Measurements from ENCODE around the gene NUMA1.

The NUMA1 gene

DNA sequence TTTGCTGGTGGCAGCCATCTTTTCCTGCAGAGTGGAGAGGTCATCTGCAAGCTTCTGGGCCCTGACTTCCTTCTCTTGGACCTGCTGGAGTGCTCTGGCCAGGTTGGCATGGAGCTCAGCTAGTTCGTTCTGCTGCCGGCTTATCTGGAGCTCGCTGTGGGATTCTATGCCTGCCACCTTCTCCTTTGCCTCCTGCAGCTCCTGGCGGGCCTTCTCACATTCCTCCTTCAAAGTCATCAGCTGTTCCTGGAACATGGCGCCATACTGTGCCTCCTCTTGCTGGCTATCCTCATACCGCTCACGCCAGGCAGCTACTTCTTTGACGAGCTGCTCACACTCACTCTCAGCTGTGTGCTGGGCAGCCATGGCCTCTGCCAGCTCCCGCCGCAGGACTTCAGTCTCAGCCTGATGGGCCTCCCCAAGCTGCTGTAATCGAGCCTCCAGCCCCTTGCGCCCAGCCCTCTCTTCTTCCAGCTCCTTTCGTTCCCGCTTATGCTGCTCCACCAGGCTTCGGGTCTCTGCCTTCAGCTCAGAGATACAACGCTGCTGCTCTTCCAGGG is 65.5 kb downstream of the NUMA1 start:
- peak; percentile 45 for DNase-seq (ENCODE audit: low spot score)

DNA sequence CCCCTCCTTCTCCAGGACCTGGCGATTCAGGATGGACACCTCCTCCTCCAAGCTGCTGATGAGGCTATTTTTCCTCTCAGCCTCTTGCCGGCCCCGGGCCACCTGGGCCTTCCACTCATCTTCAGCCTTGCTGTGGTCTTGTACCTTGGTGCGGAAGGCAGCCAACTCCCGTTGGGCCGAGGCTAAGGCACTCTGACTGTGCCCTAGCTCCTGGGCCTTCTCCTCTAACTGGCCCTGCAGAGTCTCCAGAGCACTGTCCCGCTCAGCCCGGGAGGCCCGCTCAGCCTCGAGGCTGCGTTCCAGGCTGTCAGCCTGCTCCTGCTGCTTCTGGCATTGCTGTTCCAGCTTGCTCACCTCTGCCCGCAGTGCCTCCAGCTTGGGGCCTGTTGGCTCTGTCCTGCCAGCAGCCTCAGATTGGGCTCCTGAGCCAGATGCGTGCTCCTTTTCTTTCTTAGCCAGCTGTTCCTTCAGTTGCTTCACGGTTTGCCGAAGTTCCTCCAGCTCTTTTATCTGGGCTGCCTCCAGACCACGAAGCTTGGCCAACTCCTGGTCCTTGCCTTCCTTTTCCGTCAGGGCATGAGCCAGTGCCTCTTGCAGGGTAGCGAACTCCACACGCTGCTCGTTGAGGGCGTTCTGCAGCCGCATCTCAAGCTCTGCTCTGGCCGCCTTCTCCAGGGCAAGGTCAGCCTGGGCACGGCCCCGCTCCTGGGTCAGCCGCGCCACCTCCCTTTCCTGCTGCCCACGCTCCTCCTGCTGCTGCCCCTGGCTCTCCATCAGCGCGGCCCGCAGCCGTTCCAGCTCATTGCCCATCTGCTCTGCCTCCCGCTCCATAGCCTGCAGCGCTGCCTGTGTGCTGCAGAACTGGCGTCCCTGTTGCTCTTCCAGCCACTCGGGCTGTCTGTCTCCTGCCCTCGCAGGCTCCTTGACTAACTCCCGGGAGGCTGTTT is 66.3 kb downstream of the NUMA1 start:
- DNase-seq (ENCODE audit: low spot score) = peak; percentile 60

DNA sequence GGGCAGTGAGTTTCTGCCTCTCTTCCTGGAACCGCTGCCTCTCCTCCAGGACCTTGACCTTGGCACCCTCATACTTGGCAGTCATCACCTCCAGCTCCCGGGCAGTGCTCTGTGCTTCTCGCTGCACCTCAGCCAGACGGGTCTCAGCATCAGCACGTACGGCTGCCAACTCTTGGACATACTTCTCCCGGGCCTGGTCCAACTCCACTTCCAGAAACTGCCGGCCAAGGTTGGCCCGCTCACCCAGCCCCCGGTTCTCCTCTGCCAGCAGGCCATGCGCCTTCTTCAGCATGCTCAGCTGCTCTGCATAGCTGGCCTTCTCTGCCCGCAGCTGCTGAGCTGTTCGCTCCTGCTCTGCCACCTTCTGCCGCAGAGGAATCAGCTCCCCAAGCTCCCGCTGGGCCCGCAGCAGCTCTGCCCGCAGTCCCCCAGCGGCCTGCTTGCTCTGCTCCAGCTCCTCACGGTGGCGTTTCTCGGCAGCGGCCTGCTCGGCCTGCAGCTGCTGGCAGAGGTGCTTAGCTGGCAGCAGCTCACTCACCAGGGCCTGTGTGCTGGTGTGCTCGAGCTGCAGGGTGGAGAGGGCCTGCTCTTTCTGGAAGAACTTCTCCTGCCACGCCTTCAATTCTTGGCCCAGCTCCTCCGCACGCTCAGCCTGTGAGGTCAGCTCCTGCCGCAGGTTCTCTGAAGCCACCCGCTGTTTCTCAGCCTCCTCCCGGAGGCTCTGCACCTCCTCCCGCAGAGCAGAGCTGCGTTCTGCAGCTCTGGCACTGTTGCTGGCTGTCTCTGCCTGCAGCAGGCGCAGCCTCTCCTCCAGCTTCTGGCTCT is 67.2 kb downstream of the NUMA1 start:
- peak; percentile 42 for DNase-seq (ENCODE audit: low spot score)

DNA sequence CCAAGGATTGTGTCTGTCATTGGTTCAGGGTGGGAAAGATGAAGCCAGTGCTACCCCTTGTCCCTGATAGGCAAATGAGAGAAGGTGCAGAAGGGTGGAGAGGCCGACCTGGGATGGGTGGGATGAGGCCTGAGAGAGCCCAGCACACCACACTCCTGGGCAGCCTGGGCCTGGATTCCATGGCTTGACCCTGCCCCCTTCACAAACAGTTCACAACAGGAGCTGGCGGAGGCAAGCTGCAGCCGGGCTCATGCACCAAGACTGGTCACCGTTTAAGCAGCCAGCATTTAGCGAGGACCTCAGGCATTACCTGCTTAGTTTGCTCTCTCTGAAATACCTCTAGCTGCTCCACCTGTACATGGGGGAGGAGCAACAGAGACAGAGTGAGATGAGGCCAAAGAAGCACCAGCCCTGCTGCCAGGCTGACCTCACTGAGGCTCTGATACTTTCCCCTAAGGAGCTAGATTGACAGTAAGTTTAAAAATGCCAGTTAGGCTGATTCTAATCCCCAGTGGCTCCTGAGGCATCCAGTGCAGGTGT is 68.2 kb downstream of the NUMA1 start:
- no peak for DNase-seq (ENCODE audit: low spot score)

DNA sequence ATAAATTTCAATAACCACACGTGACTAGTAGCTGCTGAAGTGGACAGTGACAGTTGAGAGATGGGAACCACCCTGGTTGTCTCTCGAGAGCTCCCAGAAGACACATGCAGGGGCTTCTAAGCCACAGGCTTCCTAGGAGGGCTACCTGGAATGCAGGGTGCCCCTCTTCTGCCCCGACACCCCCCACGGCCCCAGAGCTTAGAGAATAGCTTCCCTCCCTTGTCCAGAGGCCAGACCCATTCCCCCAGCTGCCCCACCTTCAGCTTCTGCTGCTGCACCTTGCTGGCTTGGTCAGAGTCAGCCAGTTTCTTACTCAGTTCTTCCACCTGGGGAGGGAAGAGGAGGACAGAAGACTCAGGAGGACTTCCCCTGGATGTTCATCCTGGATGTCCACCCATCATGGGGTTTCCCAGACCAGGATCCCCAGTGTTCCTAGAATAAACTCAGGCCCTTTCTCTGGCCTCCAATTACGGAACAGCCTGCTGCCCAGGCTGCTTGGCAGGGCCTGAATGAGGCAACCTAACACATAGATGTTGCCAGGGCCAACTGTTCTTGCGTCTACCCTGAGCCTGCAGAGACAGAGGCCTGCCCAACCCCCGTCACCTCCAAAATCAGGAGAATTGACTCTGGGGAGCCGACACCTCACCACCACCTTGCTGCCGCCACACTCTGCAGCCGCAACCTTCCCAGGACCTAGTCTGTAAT is 69.7 kb downstream of the NUMA1 start:
- peak; percentile 63 for DNase-seq (ENCODE audit: low spot score)

DNA sequence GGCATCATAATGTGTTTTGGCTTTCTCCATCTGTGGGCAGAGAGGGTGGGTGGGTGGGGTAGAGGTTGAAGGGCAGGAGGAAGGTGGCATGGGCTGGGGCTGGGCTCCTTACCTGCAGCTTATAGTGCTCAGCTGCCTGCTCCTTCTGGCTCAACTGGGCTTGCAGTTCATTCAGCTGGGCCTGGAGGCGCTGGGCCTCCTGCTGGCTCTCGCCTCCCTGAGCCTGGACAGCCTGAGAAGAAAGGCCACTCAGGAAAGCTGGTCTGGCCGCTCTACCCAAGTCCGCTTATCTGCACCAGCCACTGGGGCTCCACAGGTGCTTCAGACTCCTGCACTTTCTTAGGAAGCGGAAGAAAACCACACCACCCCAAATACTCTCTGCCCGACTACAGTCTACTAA is 71.2 kb downstream of the NUMA1 start:
- DNase-seq (ENCODE audit: low spot score) = no peak

DNA sequence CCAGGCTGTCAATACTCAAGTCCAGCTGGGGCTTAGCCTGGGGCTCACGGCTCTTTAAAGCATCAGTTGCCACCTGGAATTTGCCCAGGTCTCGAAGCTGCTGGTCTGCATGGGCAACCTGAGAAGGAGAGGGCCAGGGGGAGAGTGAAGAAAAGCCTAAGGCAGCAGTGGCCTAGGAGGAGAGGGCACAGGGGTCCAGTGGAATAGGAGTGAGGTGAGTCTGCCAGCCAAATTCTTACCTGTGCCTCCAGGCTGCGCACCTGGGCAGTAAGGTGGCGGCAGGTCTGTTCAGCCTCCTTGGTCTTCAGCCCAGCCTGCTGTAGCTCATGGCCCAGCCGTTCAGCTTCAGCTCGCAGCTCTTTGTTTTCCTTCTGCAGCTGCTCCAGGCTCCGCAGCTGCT is 71.6 kb downstream of the NUMA1 start:
- DNase-seq (ENCODE audit: low spot score) = no peak

DNA sequence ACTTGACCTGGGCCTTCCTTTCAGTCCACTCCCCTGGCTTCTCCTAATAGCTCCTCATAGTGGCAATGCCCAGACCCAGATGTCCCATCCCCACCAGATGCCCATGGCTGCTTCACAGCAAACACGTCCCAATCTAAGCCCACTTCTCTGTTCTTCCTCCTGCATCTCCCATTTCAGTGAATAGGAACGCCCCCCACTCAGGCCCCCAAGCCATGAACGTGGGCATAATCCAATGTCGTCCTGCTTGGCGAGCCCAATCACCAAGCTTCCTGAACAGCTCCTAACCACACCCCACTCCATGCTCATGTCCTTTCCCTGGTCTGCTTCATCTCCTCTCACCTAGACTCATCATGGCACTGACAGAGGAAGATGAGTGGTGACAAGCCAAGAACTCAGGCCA is 72.8 kb downstream of the NUMA1 start:
- no peak for DNase-seq (ENCODE audit: low spot score)

DNA sequence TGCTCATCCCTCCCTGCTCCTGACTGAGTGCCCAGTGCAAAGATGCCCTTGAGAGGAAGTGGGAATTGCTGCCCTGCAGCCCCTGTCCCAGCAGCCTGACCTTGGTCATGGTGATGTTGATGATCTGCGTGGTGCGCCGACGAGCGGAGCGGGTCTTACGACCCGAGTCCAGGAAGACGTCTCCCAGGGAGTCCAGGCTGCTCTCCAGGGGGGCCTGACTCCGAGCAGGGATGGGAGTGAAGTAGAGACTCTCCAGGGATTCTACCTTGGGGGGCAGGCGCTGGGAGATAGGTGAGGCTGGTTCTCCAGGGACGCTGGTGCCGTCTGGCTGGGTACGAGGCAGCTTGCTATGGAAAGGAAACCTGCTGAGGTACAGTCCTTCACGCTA is 73.3 kb downstream of the NUMA1 start:
- no peak for DNase-seq (ENCODE audit: low spot score)

DNA sequence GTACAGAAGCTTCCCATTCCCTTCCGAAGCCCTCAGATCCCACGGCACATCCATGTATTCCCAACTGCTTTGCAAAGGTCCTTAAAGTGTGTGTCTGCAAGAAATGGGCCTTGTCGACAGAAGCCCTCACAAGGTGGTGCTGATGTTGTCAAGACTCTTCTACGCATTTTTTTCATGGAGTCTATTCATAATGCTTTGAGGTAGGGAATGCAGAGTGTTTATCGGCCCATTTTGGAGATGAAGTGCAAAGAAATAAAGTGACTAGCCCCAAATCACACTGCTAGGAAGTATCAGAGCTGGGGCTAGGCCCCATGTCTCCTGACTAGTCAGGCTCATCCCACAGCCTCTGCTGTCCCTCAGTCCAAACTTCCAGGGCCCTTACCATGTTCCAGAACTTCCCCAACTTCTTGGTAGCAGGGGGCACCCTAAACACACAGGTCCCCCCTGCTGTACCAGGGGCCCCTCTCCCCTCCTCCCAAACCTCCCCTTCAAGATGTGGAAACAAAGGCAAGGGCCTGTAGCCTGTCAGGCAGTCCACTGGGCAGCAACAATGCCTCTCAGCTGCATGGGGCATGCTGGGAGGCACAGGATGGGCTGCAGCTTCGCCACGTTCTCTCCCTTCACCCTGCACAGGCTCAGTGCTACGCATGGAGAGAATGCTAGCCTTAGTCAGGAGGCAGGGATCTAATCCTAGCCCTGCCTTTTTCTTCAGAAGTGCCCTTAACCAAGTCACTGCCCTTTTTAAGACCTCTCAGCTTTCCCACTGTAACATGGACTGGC is 73.8 kb downstream of the NUMA1 start:
- no peak for DNase-seq (ENCODE audit: low spot score)

DNA sequence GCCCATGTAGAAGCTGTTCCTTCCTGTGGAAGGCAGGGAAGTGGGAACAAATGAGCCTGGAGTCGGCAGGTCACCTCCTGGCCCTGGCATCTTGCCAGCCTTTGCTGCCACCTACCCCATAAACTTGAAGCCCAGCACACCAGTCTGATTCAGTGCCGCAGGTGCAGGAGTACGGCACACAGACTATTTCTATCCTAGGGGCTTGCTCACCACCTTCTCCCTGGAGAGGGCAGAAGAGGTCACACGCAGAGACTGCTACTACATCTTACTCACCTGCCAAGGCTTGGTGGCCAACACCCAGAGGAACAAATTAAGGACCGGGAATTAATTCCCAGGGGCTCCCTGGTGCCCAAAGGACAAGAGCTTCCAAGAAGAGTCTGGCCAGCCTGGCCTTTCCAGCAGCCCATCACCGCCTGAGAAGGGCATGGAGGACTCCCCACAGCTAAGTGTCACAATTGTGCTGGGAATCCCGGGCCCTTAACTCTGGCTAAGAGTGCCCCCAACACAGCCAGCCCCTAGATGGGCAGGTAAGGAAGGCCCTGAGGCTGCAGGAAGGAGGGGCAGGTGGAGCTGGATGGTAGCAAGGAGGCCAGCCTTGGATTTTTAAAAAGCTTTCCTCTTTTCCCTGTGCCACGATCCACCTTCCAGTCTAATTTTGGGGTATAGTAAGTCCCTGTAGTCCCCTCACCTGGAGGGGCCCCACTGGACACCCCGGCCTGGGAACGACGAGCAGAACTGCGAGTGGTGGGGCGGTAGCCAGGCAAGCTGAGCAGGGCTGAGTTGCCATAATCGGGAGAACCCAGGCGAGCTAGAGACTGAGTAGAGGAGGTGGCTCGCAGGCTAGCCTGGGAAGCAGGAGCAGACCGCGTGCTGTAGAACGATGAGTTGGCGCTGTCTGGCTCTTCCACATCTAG is 74.7 kb downstream of the NUMA1 start:
- no peak for DNase-seq (ENCODE audit: low spot score)

DNA sequence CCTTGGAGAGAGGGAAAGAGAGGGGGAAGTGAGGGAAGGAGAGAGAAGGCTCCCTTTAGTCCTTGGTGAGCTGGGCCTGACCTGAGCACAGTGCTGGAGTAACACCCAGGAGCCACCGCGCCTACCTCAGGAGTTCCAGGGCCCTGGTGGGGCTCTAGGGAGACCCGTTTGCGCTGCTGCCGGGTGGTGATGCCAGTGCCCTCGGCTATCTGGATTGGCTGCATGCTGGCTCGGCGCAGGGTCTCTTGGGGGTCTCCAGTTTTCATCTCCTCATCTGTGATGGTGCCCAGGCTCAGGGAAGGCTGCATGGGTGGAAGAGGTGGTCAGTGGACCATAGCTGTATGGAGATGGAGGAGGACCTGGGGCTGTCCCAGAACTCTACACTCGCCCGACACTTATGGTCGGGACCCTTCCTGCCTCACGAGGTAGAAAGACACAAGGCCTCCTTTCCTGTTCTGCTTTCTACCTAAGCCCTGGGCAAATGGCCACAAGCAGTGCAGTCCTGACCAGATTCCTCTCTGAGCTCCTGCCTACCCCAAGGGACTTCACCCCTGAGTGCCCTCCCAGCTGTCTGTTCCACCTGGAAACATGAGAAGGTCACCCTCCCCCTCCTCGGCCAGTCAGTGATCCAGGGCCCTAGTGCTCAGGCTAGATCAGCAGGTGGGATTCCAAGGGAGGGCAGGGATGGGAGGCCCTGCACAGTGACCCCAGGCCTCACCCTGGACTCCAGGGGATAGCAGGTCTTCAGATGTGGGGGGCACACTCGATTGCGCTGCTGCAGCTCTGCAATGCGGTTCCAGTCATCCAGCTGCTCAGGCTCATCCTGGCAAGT is 75.6 kb downstream of the NUMA1 start:
- no peak for DNase-seq (ENCODE audit: low spot score)

DNA sequence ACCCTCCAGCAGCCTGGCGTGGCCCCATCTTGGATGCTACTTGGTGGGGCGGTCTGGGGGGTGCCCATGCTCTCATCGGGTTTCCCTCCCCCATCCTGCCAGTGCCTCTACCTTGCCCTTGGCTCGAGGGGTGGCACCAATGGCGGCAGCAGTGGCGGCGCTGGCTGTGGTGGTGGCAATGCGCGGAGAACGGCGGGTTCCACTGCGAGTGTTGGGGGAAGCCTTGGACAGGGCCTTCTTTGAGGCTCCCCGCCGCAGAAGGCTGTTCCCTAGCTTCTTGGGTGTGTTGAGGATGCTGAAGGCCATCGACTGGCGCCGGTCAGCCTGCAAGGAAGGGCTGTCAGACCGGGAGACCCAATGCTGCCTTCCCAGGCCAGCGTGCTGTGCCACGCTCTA is 76.6 kb downstream of the NUMA1 start:
- DNase-seq (ENCODE audit: low spot score) = no peak

DNA sequence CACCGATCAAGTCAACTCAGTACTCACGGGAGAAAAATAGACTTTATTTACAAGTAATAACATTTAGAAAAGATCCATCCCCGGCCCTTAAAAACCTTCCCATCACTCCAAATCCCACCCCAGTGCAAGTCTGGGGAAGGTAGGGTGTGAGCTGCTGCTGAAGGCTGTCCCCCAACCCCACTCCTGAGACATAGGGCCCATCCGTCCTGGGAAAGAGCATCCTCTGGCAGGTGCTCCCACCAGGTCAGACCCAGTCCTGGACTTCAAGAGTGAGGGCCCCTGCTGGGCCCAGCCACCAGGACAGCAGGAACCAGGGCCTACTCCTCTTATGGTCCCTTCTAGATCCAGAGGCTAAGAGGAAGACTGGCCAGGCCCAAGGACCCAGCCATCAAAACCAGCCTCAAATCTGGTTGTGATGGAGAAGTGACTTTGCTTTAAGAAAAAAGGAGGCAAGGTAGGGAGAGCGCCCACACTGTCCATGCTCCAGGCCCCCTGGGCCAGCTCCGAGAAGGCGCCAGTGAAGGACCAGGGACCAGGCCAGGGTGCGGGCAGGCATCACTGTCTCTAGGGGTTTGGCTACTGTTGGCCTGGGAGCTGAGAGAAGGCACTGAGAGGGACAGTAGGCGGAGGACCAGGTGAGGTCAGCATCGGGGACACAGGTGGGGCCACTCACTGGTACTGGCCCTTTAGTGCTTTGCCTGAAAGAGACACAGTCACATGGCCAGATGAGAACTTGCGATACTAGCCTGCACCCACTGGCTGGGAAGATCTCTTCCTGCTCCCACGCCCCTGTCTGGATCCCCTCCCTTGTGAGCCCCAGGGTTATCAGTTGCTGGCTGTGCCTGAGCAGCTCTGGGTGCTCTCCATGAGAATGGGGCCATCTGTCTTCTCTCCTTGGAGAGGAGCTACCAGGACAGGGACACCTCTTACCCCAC is 77.2 kb downstream of the NUMA1 start:
- no peak for DNase-seq (ENCODE audit: low spot score)

DNA sequence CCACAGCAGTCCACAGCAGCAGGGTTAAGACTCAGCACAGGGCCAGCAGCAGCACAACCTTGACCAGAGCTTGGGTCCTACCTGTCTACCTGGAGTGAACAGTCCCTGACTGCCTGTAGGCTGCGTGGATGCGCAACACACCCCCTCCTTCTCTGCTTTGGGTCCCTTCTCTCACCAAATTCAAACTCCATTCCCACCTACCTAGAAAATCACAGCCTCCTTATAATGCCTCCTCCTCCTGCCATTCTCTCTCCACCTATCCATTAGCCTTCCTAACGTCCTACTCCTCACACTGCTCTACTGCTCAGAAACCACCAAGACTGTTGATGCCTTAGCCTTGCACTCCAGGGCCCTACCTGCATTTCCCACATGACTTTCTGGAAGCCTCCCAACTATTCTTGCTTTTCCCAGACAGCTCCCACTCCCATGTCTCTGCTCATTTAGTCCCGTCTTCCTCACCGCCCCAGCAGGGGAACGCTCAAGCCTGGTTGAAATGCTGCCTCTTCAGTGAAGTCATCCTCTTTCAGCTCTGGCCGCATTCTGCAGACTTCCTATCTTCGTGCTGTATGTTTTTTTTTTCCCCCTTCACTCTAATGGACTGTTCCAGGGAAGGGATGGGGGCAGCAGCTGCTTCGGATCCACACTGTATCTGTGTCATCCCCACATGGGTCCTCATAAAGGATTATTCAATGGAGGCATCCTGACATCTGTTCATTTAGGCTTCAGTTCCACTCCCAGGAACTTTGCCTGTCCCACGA is 78.3 kb downstream of the NUMA1 start:
- DNase-seq (ENCODE audit: low spot score) = no peak

DNA sequence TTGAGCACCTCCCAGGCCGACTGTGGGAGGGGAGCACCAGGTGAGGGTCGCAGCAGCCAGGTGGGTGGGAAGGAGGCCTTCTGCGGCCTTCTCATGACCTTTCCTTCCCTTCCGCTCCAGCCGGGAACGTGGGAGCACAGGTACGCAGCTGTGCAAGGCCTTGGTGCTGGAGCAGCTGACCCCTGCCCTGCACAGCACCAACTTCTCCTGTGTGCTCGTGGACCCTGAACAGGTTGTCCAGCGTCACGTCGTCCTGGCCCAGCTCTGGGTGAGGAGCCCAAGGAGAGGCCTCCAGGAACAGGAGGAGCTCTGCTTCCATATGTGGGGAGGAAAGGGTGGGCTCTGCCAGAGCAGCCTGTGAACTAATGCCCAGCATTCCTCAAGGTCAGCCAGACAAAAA is 79.1 kb downstream of the NUMA1 start:
- no peak for DNase-seq (ENCODE audit: low spot score)

DNA sequence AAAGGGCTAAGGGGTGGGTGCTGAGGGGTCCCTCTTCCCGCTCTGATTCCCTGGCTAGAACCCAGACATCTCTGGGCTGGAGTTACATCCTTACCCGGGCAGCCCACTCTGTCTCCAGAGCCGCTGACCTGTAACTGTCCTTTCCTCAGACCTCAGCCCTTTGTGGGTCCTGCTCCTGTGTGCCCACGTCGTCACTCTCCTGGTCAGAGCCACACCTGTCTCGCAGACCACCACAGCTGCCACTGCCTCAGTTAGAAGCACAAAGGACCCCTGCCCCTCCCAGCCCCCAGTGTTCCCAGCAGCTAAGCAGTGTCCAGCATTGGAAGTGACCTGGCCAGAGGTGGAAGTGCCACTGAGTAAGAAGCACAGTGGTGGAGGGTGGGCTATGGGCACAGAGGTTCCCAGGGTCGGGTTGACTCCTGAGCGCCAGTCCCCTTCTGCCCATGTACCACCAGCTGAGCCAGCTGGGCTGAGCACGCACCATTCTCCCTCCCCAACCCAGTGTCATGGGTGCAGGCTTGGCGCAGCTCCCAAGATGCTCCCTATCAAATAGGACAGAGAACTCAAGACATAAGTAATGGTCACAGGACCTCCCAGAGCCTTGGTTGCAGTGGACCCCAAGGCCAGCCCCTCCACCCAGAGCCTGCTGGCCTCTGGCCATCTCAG is 80.0 kb downstream of the NUMA1 start:
- DNase-seq (ENCODE audit: low spot score) = no peak

Measured in cerebellar cortex (tissue), 1 donor.